Gastroesophageal sphincter (tissue), 3 donors: ENCODE data around the gene HBG2.

Source experiments
- POLR2A ChIP-seq, 2 donors: fragments of 450-650 bp; IDR thresholded peaks; one replicate each; pipeline ENCODE4 v1.6.1; 2017; ENCODE audit warnings: antibody characterized with exemption in 2 of 2, mild to moderate bottlenecking in 2 of 2, moderate library complexity in 1 of 2
- TF ChIP-seq, protein P1 (sequence below), 4 experiments: fragments of 200-600 bp in 2 of 4; fragments of 450-650 bp in 2 of 4; sonication (generic) in 1 of 4; IDR thresholded peaks; one replicate each; pipeline ENCODE4 v1.5.1; 2017 to 2019; ENCODE audit warnings: antibody characterized with exemption in 4 of 4, mild to moderate bottlenecking in 2 of 4, moderate library complexity in 2 of 4

DNA sequence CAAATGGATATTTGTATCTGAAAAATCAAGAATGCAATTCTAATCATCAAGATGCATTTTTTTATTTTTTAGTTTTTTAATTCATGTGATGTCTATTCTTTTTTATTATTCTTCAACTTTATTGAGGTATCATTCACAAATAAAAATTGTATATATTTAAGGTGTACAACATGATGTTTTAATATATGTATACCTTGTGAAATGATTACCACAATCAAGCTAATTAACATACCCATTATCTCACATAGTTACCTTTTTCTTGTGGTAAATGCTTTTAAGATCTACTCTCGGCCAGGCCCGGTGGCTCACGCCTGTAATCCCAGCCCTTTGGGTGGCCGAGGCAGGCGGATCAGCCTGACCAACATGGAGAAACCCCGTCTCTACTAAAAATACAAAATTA is 31.4 kb downstream of the HBG2 start:
- TF ChIP-seq POLR2A (IDR thresholded peaks at IDR 0.05): no peak
- TF ChIP-seq, protein P1, sequence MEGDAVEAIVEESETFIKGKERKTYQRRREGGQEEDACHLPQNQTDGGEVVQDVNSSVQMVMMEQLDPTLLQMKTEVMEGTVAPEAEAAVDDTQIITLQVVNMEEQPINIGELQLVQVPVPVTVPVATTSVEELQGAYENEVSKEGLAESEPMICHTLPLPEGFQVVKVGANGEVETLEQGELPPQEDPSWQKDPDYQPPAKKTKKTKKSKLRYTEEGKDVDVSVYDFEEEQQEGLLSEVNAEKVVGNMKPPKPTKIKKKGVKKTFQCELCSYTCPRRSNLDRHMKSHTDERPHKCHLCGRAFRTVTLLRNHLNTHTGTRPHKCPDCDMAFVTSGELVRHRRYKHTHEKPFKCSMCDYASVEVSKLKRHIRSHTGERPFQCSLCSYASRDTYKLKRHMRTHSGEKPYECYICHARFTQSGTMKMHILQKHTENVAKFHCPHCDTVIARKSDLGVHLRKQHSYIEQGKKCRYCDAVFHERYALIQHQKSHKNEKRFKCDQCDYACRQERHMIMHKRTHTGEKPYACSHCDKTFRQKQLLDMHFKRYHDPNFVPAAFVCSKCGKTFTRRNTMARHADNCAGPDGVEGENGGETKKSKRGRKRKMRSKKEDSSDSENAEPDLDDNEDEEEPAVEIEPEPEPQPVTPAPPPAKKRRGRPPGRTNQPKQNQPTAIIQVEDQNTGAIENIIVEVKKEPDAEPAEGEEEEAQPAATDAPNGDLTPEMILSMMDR (IDR thresholded peaks at IDR 0.05): no peak
